Measurements from ENCODE around the gene ZNF829.

Gene ZNF829

GRCh38 chr19:36915992-36916830 lies at the start of gene ZNF829, which contains the start of gene ZNF568:
Gene ZNF829 (minus strand): TSS chr19:36916291. CDS start chr19:36915167, 1,124 bp downstream.
Gene ZNF568 (plus strand): TSS chr19:36916332. CDS start chr19:36922771, 6,439 bp downstream.
- peak within 1 kb of the TSS; percentile 78 for H3K4me3 ChIP-seq (ENCODE audit: low read depth, low read length)
- peak; percentile 65 for DNase-seq (ENCODE audit: low read depth)

GRCh38 chr19:36963280-36963679 lies 47.2 kb upstream of the ZNF829 start:
- DNase-seq (ENCODE audit: low read depth): peak; percentile 40
- H3K4me3 ChIP-seq (ENCODE audit: low read depth, low read length): no peak overlapping the region

GRCh38 chr19:36962346-36962745 lies 46.3 kb upstream of the ZNF829 start:
- no peak overlapping the region for H3K4me3 ChIP-seq (ENCODE audit: low read depth, low read length)
- DNase-seq (ENCODE audit: low read depth): no peak

DNA sequence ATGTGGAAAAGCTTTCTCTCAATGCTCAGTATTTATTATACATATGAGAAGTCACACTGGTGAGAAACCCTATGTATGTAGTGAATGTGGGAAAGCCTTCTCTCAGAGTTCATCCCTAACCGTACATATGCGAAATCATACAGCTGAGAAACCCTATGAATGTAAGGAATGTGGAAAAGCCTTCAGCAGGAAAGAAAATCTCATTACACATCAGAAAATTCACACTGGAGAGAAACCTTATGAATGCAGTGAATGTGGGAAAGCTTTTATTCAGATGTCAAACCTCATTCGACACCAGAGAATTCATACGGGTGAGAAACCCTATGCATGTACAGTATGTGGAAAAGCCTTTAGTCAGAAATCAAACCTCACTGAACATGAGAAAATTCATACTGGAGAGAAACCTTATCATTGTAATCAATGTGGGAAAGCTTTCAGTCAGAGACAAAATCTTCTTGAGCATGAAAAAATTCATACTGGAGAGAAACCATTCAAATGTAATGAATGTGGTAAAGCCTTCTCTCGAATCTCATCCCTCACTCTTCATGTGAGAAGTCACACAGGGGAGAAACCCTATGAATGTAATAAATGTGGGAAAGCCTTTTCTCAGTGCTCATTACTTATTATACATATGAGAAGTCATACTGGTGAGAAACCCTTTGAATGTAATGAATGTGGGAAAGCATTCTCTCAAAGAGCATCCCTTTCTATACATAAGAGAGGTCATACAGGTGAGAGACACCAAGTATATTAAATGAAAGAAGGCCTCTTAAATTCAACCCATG lies 34.4 kb upstream of the ZNF829 start:
- DNase-seq (ENCODE audit: low read depth): no peak
- no peak overlapping the region for H3K4me3 ChIP-seq (ENCODE audit: low read depth, low read length)

- no peak overlapping the region for H3K4me3 ChIP-seq (ENCODE audit: low read depth, low read length)
- DNase-seq (ENCODE audit: low read depth): no peak
These were observed 23.1 kb upstream of the ZNF829 start for GRCh38 chr19:36939153-36939552.

GRCh38 chr19:36931684-36932083 lies 15.6 kb upstream of the ZNF829 start:
- DNase-seq (ENCODE audit: low read depth): no peak
- no peak overlapping the region for H3K4me3 ChIP-seq (ENCODE audit: low read depth, low read length)

DNA sequence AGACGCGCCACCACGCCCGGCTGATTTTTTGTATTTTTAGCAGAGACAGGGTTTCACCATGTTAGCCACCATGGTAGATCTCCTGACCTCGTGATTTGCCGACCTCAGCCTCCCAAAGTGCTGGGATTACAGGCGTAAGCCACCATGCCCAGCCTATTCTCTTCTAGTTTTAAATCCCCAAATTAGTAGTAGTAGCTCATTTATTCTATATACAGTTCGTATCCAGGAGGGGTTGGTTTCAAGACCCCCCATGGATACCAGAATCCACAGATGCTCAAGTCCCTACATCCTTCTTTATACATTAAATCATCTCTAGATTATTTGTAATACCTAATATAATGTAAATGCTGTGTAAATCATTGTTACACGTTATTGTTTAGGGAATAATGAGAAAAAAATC lies 2.0 kb upstream of the ZNF829 start:
- no peak overlapping the region for H3K4me3 ChIP-seq (ENCODE audit: low read depth, low read length)
- no peak for DNase-seq (ENCODE audit: low read depth)

- peak overlapping the region; percentile 78 for H3K4me3 ChIP-seq (ENCODE audit: low read depth, low read length)
- peak; percentile 5 for DNase-seq (ENCODE audit: low read depth)
These were observed 900 bp upstream of the ZNF829 start for GRCh38 chr19:36916991-36917390.

- H3K4me3 ChIP-seq (ENCODE audit: low read depth, low read length): no peak overlapping the region
- no peak for DNase-seq (ENCODE audit: low read depth)
These were observed 17.7 kb downstream of the ZNF829 start for GRCh38 chr19:36898422-36898821.

DNA sequence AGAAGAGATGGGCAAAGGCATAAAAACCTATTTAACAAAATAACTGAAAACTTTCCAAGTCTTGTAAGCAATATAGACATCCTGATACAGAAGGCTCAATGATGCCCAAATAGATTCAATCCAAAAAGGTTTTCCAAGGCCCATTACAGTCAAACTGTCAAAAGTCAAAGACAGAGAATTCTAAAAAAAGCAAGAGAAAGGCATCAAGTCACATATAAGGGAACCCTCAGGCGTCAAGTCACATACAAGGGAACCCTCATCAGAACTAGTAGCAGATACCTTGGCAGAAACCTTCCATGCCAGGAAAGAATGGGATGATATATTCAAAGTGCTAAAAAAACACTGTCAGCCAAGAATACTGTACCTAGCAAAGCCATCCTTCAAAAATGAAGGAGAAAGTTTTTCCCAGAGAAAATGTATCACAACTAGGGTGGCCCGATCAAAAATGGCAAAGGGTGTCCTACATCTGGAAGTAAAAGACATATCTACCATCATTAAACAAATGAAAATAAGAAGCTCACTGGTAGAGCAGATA lies 21.2 kb downstream of the ZNF829 start:
- DNase-seq (ENCODE audit: low read depth): no peak
- H3K4me3 ChIP-seq (ENCODE audit: low read depth, low read length): no peak overlapping the region

- DNase-seq (ENCODE audit: low read depth): no peak
- H3K4me3 ChIP-seq (ENCODE audit: low read depth, low read length): no peak overlapping the region
These were observed 24.2 kb downstream of the ZNF829 start for GRCh38 chr19:36891768-36892357.

DNA sequence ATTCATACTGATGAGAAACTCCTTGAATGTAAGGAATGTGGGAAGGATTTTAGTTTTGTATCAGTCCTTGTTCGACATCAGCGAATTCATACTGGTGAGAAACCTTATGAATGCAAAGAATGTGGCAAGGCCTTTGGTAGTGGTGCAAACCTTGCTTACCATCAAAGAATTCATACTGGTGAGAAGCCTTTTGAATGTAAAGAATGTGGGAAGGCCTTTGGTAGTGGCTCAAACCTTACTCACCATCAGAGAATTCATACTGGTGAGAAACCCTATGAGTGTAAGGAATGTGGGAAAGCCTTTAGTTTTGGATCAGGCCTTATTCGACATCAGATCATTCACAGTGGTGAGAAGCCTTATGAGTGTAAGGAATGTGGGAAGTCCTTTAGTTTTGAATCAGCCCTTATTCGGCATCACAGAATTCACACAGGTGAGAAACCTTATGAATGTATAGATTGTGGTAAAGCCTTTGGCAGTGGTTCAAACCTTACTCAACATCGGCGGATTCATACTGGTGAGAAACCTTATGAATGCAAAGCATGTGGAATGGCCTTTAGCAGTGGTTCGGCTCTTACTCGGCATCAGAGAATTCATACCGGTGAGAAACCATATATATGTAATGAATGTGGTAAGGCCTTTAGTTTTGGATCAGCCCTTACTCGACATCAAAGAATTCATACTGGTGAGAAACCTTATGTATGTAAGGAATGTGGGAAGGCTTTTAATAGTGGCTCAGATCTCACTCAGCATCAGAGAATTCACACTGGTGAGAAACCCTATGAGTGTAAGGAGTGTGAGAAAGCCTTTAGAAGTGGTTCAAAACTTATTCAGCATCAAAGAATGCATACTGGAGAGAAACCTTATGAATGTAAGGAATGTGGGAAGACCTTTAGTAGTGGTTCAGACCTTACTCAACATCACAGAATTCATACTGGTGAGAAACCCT lies 38.8 kb downstream of the ZNF829 start:
- H3K4me3 ChIP-seq (ENCODE audit: low read depth, low read length): no peak overlapping the region
- DNase-seq (ENCODE audit: low read depth): no peak

DNA sequence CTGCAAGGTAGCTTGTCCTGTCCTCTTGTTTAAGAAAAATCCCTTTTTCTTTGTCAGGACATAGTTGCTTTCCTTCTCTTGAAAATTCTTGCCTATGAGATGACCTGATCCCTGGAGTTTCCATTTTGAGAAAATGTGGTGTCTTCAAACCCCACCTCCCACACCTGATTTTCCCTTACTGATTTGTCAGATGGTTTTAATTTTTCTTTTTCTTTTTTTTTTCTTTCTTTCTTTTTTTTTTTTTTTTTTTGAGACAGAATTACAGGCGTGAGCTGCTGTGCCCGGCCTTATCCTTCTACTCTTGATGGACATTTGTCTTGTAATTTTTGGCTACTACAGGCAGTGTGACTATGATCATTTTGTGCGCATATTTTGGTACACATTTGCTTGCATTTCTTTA lies 64.2 kb downstream of the ZNF829 start:
- no peak overlapping the region for H3K4me3 ChIP-seq (ENCODE audit: low read depth, low read length)
- DNase-seq (ENCODE audit: low read depth): no peak

GRCh38 chr19:36850559-36851442 lies 65.3 kb downstream of the ZNF829 start, which contains the start of gene ZNF345:
Gene ZNF345 (plus strand): TSS chr19:36850876. CDS start chr19:36876831, 25,955 bp downstream.
- peak; percentile 79 for DNase-seq (ENCODE audit: low read depth)
- peak within 1 kb of the TSS; percentile 89 for H3K4me3 ChIP-seq (ENCODE audit: low read depth, low read length)

- peak overlapping the region; percentile 89 for H3K4me3 ChIP-seq (ENCODE audit: low read depth, low read length)
- DNase-seq (ENCODE audit: low read depth): peak; percentile 68
These were observed 66.2 kb downstream of the ZNF829 start for GRCh38 chr19:36849701-36850558.

DNA sequence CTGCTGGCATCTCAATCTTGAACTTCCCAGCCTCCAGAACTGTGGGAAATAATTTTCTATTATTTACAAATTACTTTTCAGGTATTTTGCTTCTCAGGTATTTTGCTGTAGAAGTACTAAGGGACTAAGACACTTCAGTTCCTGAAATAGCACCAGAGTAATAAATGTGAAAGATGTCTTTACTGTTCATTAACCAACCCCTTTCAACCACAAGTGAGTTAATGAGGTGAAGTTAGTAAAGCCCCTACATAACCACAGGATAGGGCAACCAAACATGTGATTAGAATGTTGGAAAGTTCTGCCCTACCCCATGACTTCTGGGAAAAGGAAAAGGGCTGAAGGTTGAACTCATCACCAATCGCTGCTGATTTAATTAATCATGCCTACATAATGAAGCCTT lies 68.1 kb downstream of the ZNF829 start:
- DNase-seq (ENCODE audit: low read depth): no peak
- H3K4me3 ChIP-seq (ENCODE audit: low read depth, low read length): no peak overlapping the region

GRCh38 chr19:36838784-36839324 lies 77.2 kb downstream of the ZNF829 start:
- DNase-seq (ENCODE audit: low read depth): no peak
- peak overlapping the region; percentile 74 for H3K4me3 ChIP-seq (ENCODE audit: low read depth, low read length)

All from skeletal muscle cell (primary cell).